NCI-H1092 (cell line): Measurements from ENCODE around the gene CHMP4A.
"Not testable (repeated sequence)": the region's sequence is repeated elsewhere in the genome, so short reads cannot be mapped to it uniquely, and the experiment has no call there.

Experiments used
- DNase-seq: peaks from one replicate; lab custom pipeline; 2025; lab: John Stamatoyannopoulos, UW

Gene CHMP4A

GRCh38 chr14:24224618-24225071 lies 11.4 kb upstream of the CHMP4A start:
- DNase-seq, result no peak

- not testable (repeated sequence) for DNase-seq
These were observed 9.7 kb upstream of the CHMP4A start for GRCh38 chr14:24222987-24223386.

- no peak for DNase-seq
These were observed 6.2 kb upstream of the CHMP4A start for GRCh38 chr14:24219521-24219920.

GRCh38 chr14:24219080-24219479 lies 5.8 kb upstream of the CHMP4A start:
- DNase-seq, result no peak

GRCh38 chr14:24216876-24217275 lies 3.6 kb upstream of the CHMP4A start:
- not testable (repeated sequence) for DNase-seq

GRCh38 chr14:24216345-24216699 lies 3.0 kb upstream of the CHMP4A start:
- no peak for DNase-seq

GRCh38 chr14:24215495-24216344 lies 2.4 kb upstream of the CHMP4A start, which contains the start of gene MDP1:
TSS of gene MDP1 (minus strand) at chr14:24216066. CDS start at chr14:24215955, 111 bp downstream.
- peak; percentile 92 for DNase-seq

GRCh38 chr14:24213866-24214662 lies 776 bp upstream of the CHMP4A start:
- no peak for DNase-seq

GRCh38 chr14:24211311-24211710 lies 2.0 kb downstream of the CHMP4A start:
- DNase-seq, result no peak

GRCh38 chr14:24207625-24208024 lies 5.7 kb downstream of the CHMP4A start:
- no peak for DNase-seq

- DNase-seq, result no peak
These were observed 6.2 kb downstream of the CHMP4A start for GRCh38 chr14:24207104-24207551.

GRCh38 chr14:24206260-24207103 lies 6.8 kb downstream of the CHMP4A start:
- no peak for DNase-seq

GRCh38 chr14:24204163-24205146 lies 8.8 kb downstream of the CHMP4A start:
- DNase-seq, result no peak

- not testable (repeated sequence) for DNase-seq
These were observed 9.9 kb downstream of the CHMP4A start for GRCh38 chr14:24203249-24203886.

- not testable (repeated sequence) for DNase-seq
These were observed 10.8 kb downstream of the CHMP4A start for GRCh38 chr14:24202538-24202937.

GRCh38 chr14:24198814-24199524 lies 14.3 kb downstream of the CHMP4A start:
- DNase-seq, result no peak

- no peak for DNase-seq
These were observed 16.2 kb downstream of the CHMP4A start for GRCh38 chr14:24197056-24197450.

- DNase-seq, result no peak
These were observed 16.9 kb downstream of the CHMP4A start for GRCh38 chr14:24196071-24197055.
